Activated CD8-positive, alpha-beta memory T cell treated with anti-CD3 and anti-CD28 coated beads for 48 hours (primary cell): Measurements from ENCODE around the gene MANEAL.
"Not testable (repeated sequence)": the region's sequence is repeated elsewhere in the genome, so short reads cannot be mapped to it uniquely, and the experiment has no call there.

Source experiments
- DNase-seq, 3 experiments: peaks; one replicate each; pipeline ENCODE4 v3.0.0-alpha.2; 2020; ENCODE audit warnings: low read depth in 2 of 3, low spot score in 2 of 3

MANEAL gene

GRCh38 chr1:37793773-37794371, at the start of gene MANEAL:
Gene MANEAL (plus strand): TSS chr1:37793847. CDS start chr1:37794183, 336 bp downstream.
- no peak for DNase-seq

- no peak for DNase-seq
Measured at GRCh38 chr1:37746806-37747205, 46.8 kb upstream of the MANEAL start.

- DNase-seq, result no peak
Measured at GRCh38 chr1:37748565-37748964, 45.1 kb upstream of the MANEAL start.

GRCh38 chr1:37752213-37752582, 41.4 kb upstream of the MANEAL start:
- DNase-seq, result no peak

GRCh38 chr1:37752583-37753471, 40.8 kb upstream of the MANEAL start:
- no peak for DNase-seq

GRCh38 chr1:37753473-37754321, 40.0 kb upstream of the MANEAL start:
- no peak for DNase-seq

- DNase-seq, result no peak
Measured at GRCh38 chr1:37755290-37755689, 38.4 kb upstream of the MANEAL start.

- DNase-seq, result no peak
Measured at GRCh38 chr1:37755951-37756560, 37.6 kb upstream of the MANEAL start.

GRCh38 chr1:37759451-37759850, 34.2 kb upstream of the MANEAL start:
- DNase-seq, result no peak

GRCh38 chr1:37761416-37762095, 32.1 kb upstream of the MANEAL start:
- DNase-seq, result no peak

GRCh38 chr1:37762516-37762915, 31.1 kb upstream of the MANEAL start:
- no peak for DNase-seq

- no peak for DNase-seq
Measured at GRCh38 chr1:37763791-37764413, 29.7 kb upstream of the MANEAL start.

- peak in 1 of 3 experiments; percentile 47 for DNase-seq
Measured at GRCh38 chr1:37764414-37764825, 29.2 kb upstream of the MANEAL start.

GRCh38 chr1:37764888-37765441, 28.7 kb upstream of the MANEAL start, which contains the start of gene EPHA10:
Gene EPHA10 (minus strand): TSS chr1:37765120. CDS start chr1:37765066, 54 bp downstream.
- no peak for DNase-seq

GRCh38 chr1:37765916-37766664, 27.6 kb upstream of the MANEAL start:
- DNase-seq, result no peak

- DNase-seq, result no peak
Measured at GRCh38 chr1:37767488-37767887, 26.2 kb upstream of the MANEAL start.

- not testable (repeated sequence) for DNase-seq
Measured at GRCh38 chr1:37771440-37771839, 22.2 kb upstream of the MANEAL start.

- no peak for DNase-seq
Measured at GRCh38 chr1:37776946-37777516, 16.6 kb upstream of the MANEAL start.

- no peak for DNase-seq
Measured at GRCh38 chr1:37778654-37779053, 15.0 kb upstream of the MANEAL start.
